Jurkat, Clone E6-1 (cell line): ENCODE measurements around the gene MRTFB.
A peak's percentile ranks its signal among the peaks of the same experiment; 100 is the strongest.

Source experiments
- DNase-seq: peaks from one replicate; pipeline ENCODE4 v3.0.0-alpha.2; 2011; ENCODE audit warnings: low read depth, low spot score
- H3K4me3 ChIP-seq: 2 replicates; pipeline ENCODE4 v1.5.1; 2011; ENCODE audit warnings: mild to moderate bottlenecking, low read length, control low read depth, moderate library complexity

The MRTFB gene

DNA sequence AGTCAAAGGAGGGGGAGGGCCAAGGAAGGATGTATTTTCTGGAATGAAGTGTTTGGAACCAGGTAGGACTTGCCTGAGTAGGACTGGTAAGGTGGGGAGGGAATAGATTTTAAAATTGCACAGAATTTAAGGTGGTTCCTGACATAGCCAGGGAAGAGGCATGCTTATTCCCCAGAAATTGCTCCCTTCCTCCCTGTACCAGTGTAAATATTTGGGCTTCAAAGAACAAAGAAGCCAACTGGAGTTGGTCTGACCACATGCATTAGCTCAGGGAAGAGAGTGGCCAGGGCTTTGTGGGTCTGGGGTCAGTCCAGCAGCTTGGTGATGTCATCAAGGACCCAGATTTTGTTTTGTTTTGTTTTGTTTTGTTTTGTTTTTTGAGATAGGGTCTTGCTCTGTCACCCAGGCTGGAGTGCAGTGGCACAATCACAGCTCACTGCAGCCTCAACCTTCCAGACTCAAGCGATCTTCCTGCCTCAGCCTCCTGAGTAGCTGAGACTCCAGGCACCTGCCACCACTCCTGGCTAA is 9.3 kb upstream of the MRTFB start:
- H3K4me3 ChIP-seq, result no peak overlapping the region
- DNase-seq, result no peak

DNA sequence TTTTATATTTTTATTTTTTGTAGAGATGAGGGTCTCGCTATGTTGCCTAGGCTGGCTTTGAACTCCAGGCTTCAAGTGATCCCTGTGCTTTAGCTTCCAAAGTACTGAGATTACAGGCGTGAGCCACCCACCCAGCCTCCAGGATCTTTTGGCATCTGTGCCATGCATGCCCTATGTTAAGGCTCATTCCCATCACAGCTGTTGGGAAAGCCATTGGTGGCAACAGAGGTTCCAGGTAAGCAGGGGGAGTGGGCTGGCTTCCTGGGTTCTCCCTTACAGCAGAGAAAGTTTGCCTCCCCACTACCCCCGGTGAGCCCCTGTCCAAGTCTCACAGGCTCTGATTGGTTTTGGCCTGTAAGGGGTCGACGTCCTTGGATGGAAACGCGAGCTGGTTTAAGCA is 8.9 kb upstream of the MRTFB start:
- H3K4me3 ChIP-seq, result no peak overlapping the region
- no peak for DNase-seq

- H3K4me3 ChIP-seq, result no peak overlapping the region
- DNase-seq, result no peak
Observed at GRCh38 chr16:14063618-14064581, 7.2 kb upstream of the MRTFB start.

DNA sequence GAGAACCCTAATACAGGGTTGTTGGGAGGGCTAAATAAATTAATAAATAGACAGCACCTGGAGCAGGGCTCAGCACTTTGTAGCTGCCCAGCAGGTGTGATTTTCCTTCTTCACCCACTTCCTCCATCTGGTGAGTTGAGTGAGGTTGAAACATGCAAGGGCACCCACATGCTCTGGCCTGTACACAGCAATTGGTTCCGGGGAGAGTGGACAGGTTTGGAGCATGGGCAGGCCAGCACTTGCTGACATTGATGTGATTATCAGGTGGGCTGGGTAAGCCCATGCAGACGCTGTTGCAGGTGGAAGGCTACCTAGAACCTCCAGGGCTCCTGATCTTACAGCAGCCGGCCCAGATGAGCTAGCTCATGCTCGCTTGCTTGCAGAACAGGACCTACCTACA is 1.3 kb upstream of the MRTFB start:
- DNase-seq, result no peak
- no peak overlapping the region for H3K4me3 ChIP-seq

- peak overlapping the region; percentile 75 for H3K4me3 ChIP-seq
- no peak for DNase-seq
Observed at GRCh38 chr16:14070555-14070876, 603 bp upstream of the MRTFB start.

- H3K4me3 ChIP-seq, result peak overlapping the region; percentile 75
- DNase-seq, result no peak
Observed at GRCh38 chr16:14071576-14072271, 605 bp downstream of the MRTFB start.

DNA sequence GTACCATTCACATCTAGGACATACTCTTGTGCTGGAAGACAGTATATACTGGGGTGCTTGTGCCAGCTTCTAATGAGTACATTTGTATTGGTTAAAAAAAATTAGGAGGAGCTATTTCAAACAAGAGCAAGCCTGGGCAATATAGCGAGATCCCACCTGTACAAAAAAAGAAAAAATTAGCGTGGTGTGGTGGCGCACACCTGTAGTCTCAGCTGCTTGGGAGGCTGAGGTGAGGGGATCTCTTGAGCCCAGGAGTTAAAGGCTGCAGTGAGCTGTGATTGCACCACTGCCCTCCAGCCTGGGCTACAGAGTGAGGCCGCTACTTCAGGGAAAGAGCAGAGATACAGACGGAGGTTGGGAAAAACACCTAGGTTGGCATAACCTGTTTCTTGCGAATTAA is 1.2 kb downstream of the MRTFB start:
- peak overlapping the region; percentile 75; the same call in 1 of the 2 replicates for H3K4me3 ChIP-seq
- DNase-seq, result no peak

- DNase-seq, result no peak
- H3K4me3 ChIP-seq, result no peak overlapping the region
Observed at GRCh38 chr16:14074544-14074943, 3.4 kb downstream of the MRTFB start.

GRCh38 chr16:14077918-14078317 is 6.8 kb downstream of the MRTFB start:
- DNase-seq, result no peak
- H3K4me3 ChIP-seq, result no peak overlapping the region

DNA sequence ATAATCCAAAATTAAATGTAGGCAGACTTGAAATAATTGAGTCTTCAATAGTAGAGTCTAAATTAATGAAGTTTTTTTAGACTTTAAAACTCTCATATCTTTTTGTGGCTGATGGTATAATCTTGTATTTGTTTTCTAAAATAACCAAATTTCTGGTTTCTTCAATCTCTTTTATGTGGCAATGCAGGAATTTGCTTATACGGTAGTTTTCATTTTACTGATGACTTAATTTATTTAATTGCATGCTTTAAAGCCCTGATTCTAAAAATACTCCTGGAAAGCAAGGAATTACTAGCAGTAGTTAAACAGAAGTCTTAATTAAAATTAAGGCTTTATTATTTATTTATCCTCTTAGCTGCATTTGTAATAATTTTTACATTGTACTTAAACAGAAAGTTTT is 15.4 kb downstream of the MRTFB start:
- no peak overlapping the region for H3K4me3 ChIP-seq
- DNase-seq, result no peak

GRCh38 chr16:14087181-14087580 is 16.1 kb downstream of the MRTFB start:
- no peak for DNase-seq

DNA sequence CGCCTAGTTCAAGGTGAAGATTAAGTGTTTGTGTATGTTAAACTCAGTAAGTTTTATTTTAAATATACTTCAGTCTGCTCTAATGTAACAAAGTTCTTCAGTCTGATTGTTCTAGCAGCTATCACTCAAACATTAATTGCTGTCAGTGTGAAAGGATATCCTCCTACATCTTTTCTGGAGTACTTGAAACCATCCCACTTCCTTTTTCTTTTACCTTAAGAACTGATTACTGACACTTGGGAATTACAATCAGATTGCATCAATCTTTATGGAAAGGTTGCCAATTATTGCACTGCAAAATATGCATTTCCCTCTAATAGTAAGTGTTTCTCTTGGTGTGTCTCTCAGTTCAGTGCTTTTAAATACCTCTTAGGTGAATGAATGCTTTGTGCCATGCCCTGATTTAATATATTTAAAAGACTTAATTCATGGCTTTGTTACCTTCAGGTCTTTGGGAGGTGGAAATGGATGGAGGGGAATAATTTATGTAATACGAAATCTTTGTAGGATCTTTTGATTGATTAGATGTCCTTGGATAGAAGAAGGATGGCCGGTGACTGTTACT is 16.6 kb downstream of the MRTFB start:
- no peak for DNase-seq
- no peak overlapping the region for H3K4me3 ChIP-seq

More at GRCh38 chr16:14087181-14087580, 16.1 kb downstream of the MRTFB start:
- H3K4me3 ChIP-seq, result no peak overlapping the region

DNA sequence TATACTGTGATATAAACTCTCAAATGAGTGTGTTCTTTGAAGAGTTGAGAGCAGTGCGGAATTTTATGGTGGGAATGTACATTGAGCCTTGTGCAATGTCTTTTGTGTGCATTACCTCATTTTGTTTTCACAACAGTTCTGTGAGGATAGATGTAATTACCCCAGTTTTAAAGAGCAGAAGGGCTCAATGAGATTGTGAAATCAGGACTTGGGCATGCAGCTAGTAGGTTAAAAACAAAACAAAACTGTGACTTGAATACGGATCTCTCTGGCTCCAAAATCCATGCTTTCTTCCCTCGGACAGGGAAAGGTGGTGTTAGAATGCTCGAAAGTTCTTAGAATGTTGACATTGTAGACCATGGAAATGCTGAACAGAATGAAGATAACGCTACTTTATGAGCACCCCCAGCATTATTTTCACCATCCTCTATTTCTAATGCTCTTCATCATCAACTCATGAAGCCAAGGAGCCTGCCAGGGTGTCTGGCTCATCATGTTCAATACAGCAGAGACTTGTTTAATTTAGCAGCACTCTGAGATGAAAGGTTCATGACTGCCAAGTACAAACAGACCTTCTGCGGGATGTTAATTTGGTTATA is 17.1 kb downstream of the MRTFB start:
- H3K4me3 ChIP-seq, result no peak overlapping the region
- no peak for DNase-seq

GRCh38 chr16:14089283-14089823 is 18.2 kb downstream of the MRTFB start:
- no peak for DNase-seq
- H3K4me3 ChIP-seq, result no peak overlapping the region

DNA sequence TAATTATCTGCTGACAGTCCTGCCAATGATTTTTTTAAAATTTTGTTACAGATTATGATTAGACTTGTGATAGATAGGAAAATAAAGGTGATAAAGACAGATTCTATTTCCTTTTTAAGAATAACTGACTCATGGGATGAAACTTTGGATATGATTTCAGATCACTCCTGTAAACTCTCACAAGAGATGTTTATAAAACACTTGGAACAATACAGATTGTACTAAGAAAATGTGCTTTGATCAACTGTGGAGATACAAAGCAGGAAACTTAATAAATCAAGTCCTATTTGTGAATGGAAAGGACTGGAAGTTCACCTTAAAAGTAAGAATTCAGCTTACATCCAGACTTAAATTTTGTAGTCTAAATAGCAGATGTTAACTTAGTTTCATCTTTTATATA is 21.4 kb downstream of the MRTFB start:
- H3K4me3 ChIP-seq, result no peak overlapping the region
- no peak for DNase-seq

GRCh38 chr16:14095883-14096551 is 24.9 kb downstream of the MRTFB start:
- DNase-seq, result no peak
- H3K4me3 ChIP-seq, result no peak overlapping the region

DNA sequence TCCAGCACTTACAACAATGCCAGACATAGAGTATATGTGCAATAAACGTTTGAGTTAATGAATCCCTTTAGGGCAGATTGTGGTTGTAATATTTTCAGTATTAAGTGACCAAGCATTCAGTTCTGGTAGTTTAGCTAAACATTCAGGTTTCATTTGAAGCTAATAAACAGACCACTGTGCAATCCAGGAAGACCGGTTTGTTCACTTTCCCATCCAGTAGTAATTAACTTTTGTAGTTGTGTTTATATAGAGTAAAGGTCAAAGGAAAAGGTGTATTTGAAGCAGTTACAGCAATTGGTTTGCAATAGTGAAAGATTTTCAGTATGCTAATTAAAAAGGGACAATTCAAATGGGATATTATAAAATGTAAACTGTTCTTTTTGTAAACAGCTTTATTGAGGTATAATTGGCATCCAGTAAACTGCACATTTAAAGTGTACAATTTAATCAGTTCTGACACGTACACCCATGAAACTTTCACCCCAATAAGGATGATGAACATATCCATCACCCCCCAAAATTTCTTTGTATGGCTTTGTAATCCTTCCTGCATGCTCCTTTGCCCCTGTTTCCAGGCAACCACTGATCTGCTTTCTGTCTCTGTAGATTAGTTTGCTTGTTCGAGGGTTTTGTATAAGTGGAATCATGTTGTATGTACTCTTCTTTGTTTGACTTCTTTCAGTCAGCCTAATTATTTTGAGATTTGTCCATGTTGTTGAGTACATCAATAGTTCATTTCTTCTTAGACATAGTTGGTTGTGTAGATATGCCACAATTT is 26.3 kb downstream of the MRTFB start:
- DNase-seq, result no peak
- no peak overlapping the region for H3K4me3 ChIP-seq

DNA sequence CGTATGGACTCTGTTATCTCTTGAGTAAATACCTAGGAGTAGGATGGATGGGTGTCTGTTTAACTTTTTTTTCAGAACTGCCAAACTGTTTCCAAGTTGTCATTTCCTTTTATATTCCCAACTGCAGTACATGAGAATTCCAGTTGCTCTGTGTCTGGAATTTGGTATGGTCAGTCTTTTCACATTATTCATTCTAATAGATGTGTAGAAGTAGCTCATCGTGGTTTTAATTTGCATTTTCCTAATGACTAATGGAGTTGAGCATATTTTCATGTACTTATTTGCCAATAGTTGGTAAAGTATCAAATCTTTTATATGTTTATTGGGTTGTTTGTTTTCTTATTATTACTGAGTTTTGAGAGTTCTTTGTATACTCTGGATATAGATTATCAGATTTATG is 27.0 kb downstream of the MRTFB start:
- H3K4me3 ChIP-seq, result no peak overlapping the region
- no peak for DNase-seq
